ENCODE data around the gene KARS1.

The KARS1 gene

DNA sequence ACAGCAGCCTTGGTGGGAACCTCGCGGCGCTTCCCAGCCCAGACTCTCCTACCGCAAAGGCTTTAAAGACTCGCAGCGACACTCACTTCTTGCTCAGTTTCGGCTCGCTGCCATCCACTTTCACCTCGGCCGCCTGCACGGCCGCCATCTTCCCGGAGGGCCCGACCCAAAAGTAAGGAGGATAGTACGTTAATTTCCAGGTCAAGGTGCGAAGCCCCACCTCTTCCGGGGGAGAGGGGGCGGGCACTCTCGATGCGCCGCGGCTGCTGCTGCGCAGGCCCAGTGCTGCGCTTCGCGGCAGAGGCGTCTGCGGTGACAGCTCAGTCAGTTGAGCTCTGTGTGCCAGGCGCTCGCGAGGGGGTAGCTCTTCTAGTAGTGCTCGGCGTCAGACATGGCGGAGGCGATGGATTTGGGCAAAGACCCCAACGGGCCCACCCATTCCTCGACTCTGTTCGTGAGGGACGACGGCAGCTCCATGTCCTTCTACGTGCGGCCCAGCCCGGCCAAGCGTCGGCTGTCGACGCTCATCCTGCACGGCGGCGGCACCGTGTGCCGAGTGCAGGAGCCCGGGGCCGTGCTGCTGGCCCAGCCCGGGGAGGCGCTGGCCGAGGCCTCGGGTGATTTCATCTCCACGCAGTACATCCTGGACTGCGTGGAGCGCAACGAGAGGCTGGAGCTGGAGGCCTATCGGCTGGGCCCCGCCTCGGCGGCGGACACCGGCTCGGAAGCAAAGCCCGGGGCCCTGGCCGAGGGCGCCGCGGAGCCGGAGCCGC lies at the start of gene KARS1, which contains the start of gene TERF2IP:
TSS of gene KARS1 (minus strand) at position 174 of the 773 bp plus-strand sequence. CDS start at position 148, 26 bp downstream.
TSS of gene TERF2IP (plus strand) at position 282 of the 773 bp plus-strand sequence. CDS start at position 392, 110 bp downstream.
- DNase-seq = peak; percentile 92

DNA sequence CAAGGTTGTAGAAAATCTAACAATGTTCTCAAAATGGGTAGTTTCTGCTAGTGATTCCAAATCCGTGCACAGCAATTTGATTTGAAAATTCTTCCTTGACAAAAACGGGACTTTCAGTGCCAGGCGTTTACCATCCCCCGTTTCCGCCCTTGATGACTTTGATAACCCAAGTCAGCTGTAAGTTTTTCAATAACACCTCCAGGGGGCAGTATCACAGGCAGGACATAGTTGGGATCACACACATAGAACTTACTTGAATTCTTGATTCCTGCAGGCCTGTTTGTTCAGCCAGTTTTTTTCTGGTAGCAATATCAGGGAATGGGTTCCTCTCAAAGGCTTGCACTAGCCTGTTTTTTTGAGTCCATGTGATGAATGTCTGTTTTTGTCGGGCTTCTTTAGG lies 48.2 kb upstream of the KARS1 start:
- no peak for DNase-seq

DNA sequence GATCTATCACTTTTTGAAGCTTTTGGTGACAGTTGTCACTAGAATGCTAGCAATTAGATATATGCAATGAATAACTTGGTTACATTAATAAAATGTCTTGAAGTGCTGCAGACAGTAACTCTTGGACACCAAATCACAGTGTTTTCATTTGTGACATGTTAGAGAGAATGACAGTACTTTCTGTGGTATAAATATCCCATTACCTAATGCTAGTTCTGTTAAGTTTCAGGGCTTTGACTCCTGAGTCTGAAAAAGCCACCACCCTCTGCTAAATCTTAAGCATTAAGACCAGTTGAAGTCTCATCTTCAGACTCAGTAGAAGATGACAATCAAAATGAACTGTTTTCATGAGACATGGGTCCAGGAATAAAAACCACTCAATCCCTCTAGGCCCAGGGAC lies 39.9 kb upstream of the KARS1 start:
- no peak for DNase-seq

DNA sequence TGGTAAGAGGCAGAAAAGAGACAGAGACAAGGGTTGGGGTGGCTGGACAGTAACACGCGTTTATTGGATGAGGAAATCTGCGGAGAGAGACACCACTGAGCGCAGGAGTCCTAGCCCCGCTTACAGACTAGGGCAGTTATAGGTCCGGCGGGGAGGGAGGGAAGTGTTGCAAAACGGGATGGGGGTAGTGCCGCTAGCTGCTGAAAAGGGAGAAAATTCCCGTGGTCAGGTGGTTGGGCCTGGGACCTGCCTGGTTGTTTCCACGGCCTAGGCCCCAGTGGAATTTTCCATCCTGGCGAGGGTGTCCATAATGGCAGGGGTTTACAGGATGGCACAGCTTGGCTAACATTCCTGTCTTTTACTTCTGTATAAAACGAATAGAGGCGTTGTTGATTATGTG lies 34.8 kb upstream of the KARS1 start:
- DNase-seq = no peak

DNA sequence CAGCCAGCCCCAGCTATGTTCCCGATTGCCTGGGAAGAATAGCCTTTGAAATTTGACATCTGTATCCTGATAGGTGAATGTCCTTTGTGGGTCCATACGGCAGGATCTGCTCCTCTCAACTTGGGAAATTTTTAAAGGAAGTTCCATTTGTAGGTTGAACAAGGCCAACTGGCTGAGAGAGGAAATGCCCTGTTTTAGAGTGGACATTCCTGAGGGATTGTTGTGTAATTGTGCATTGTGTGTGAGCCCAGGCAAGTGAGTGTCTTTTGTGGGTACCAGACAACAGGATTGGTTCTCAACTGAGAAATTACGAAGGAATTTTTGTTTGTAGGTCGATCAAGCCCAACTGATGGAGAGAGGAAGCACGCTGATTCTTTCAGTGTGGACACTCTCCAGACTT lies 31.9 kb upstream of the KARS1 start:
- DNase-seq = no peak

DNA sequence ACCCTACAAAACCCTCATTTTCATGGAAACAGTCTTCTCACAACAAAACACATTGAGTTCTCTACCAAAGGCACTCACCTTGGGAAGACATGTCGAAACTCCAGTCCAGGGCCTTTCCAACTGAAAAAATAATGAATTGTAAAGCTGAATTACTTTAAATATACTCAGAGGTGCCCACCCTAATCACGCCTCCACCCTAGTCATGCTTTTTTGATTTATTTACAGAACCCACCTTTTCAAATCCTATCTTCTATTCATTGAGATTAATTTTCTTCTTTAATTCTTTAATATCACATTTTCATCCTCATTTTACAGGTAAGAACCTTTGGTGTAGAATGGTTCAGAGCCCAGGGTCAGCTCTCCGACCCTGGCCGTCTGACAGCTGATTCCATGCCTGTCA lies 29.4 kb upstream of the KARS1 start, which contains the start of gene CPHXL2:
TSS of gene CPHXL2 (minus strand) at position 101 of the 400 bp plus-strand sequence. CDS start at position 91, 10 bp downstream.
- no peak for DNase-seq

DNA sequence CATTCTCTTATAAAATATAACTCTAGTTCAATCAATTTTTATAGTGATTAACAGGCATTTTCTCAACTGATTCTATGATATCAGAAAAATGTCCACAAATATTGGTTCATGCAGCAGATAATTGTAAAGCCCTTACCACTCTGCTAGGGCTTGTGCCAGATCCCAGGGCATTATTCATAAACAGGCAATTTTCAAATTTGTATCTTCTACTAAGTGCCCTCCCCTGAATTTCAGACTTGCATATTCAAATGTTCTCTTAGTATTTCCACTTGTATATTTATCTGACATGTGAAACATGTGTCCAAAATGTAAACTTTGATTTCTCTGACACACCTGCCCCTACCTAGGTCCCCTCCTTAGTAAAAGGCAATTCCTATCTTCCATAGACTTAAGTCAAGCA lies 20.0 kb upstream of the KARS1 start:
- no peak for DNase-seq

DNA sequence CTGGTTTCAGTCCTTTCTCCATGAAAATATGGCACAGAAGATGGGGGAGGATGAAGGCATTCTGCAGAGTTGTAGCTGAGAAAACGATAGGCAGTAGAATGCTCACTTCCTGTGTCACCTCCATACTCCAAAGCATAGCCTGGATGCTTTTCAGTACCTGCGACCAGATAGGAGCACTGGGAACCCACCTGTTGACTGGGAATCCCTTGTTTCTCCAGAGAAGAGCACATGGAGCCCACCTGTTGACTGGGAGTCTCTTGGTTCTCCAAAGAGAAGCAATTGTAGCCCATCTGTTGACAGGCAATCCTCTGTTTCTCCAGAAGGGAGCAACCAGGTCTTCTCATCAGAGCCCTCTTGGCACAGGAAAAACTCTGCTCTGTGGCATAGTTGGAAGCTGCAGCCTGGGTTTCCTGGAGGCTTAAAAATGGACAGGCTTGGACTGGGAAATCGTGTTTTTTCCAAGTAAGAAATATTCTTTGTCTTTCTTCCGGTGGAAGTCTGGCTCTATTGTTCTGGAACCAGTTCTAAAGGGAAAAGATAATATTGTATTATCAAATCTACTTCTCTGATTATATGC lies 13.3 kb upstream of the KARS1 start:
- no peak for DNase-seq

DNA sequence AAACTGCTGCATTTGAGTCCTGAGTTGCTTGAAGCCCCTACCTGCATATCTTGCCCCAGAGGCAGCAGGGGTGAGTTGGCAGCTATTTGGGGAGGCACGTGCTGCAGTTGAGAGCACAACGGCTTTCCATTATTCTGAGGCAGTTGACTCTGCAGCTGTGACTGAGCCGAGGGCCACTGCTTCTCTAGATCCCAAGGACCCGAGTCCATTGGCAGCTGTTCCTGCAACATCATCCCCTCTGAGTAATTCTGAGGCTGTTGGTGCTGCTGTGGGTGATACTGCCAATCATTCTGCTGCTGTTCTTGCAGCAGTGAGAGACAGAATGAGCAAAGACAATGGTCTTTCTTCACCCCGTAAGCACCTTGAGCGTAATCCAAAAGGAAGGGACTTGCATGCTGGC lies 12.9 kb upstream of the KARS1 start:
- DNase-seq = no peak

DNA sequence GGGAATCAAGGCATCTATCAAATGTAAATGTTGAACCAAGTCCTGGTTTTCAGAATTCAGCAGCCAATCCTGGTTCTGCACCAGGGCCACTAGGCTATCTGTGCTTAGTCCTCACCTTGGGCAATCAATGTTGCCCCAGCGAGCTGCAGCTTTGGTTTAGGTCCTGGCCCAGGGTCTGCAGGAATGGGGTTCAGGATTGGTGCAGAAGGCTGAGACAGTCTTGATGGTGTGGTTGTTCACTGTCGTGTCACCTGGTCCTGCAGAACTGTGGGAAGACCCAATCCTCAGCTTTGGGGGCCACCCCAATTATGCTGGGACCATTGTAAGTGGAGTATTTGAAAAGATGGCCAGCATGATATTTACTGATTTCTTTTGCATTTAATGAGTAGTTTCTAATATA lies 10.7 kb upstream of the KARS1 start:
- DNase-seq = no peak

DNA sequence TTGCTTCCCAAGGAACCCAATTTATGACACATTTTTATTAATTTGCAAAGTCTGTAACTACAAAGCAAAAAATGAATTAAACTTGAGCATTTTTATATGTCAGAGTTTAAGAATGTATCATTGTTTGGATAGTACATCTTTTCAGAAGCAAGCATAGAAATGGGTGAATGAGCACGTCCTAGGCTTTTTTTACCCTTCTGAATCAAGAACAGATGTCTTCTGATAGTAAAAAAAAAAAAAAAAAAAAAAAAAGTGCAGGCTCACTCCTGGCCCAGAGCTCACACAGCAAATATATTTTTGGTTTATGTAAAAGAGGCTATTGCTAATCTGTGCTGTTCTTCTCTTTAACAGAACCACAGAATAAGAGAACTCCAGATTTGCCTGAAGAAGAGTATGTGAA lies 6.5 kb upstream of the KARS1 start:
- DNase-seq = no peak

DNA sequence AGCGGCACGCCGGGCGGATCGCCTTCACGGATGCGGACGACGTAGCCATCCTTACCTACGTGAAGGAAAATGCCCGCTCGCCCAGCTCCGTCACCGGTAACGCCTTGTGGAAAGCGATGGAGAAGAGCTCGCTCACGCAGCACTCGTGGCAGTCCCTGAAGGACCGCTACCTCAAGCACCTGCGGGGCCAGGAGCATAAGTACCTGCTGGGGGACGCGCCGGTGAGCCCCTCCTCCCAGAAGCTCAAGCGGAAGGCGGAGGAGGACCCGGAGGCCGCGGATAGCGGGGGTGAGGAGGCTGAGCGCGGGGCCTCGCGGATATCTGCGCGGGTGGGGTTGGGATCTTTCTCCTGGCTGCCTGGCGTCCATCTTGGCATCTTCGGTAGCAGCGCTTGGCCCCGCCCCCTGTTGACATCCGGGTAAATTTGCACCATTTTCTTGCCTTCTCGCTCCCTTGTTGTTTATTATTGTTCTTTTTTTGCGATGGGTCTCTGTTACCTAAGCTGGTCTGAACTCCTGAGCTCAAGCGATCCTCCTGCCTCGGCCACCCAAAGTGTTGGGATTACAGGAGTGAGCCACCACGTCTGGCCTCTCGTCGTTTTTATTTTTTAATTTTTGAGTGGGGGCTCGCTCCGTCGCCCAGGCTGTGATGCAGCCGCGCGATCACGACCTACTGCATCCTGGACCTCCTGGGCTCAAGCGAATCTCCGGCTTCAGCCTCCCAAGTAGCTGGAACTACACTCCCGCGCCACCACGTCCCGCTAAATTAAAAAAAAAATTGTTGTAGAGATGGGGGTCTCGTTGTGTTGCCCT lies 1.0 kb upstream of the KARS1 start:
- DNase-seq = peak; percentile 84

DNA sequence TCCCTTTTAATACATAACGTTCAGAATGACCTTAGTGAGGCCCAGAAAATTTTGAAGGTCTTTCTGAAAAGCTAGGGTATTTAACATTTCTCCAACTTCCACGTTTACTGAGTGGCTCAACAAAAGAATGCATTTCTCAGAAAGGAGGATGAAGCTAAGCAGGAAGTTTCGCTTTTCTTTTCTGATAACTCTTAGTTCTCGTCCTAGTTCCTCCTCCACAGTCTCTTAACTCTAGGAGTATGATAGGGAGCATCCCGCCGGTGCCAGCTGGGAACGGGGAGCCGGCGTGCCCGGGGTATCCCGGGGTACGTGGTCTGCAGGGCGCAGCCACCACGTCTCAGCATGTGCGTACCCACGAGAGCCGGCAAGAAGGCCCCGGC lies 363 bp downstream of the KARS1 start:
- peak; percentile 18 for DNase-seq

DNA sequence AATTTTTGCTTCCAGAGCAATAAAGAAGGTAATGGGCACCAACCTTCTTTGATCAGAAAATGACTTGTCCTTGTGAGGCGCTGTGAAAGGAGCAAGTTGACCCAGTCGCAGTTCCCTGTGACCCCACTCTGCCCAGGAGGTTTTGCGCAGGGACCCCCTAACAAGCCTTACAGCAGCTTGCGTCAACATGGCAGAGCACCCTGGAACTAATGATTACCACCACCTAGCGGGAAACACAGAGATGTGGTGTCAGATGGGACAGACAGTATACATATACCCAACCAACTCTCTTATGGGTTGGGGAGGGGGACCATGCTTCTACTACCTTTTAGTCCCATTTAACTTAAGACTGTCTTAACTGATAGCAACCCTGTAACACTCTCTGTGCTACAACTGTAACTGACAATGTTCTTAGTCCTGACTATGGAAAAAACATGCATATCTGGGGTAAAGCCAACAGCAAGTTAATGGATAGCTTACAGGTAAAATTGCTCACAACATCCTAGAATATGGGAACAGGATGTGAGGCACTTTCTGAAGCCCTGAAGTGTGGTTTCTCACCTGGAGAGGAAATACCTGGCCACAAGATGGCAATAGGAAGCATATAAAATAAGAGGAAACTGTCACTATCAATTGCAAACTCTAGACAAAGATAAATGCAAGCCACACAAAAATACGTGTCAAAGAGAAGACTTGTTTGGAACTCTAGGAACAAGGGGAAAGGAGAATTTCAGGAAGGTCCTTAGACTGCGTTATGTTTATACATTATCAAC lies 3.0 kb downstream of the KARS1 start:
- DNase-seq = no peak

DNA sequence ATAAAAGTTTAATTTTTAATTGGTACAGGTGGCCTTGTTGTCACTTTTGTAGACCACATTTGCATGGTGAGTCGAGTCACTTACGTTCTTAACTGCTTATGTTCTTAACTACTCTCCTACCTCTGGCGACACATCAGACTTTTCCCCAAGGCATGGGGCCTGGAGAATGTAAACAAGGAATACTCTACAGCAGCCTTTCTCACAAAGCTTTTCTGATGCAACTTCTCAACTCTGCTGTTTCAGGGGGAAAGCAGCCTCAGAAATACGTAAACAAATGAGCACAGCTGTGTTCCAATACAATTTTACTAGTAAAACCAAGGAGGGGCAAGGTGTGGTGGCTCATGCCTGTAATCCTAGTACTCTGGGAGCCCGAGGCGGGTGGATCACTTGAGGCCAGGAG lies 6.9 kb downstream of the KARS1 start:
- DNase-seq = no peak

DNA sequence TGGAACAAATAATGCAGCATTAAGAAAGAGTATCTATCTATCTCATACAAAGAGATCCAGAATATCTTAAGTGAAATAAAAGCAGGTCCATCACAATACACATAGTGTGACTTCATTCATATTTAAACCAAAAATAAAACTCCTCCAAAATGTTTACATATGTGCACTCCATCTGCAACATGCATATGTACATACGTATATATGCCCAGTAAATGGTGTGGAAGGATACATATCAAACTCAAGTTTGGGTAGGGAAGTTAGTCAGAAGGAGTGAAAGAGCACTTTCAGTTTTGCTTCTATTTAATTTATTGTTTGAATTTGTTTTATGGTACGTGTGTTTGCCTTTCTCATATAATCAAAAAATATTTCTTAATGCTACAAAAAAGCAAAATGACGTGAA lies 12.4 kb downstream of the KARS1 start:
- no peak for DNase-seq

DNA sequence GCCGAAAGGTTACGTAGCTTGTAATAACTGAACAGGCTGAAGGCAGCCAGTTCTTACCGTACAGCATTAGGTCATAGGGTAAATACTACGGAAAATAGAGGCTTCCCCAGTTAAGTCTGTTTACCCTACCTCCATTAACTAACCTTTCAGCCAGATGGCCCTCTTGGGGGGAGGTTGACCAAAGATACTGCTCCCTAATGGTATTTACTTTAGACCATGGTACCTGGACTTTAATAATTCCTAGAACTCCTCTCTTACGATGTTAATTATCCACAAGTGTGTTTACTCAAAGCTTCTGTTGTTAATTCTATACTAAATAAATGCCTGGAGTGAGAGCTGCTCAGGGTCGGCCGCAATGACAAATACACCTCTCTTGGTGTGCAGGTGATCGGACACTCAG lies 14.6 kb downstream of the KARS1 start:
- DNase-seq = no peak

DNA sequence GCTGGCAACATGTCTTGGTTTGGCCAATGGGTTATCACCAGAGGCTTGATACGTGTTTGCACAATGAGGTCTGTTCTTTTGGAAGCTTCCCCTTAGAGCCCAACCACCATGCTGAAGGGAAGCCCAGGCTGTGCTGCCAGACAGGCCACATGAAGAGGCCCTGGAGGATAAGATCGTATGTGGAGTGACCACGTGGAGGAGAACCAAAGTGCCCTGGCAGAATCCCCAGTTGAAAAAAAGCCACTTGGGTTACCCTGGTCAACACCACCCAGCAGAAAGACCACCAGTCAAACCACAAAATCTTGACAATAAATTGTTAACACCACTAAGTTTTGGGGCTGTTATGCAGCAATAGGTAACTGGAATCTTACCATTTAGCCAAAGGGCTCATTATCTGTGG lies 17.4 kb downstream of the KARS1 start:
- DNase-seq = no peak

DNA sequence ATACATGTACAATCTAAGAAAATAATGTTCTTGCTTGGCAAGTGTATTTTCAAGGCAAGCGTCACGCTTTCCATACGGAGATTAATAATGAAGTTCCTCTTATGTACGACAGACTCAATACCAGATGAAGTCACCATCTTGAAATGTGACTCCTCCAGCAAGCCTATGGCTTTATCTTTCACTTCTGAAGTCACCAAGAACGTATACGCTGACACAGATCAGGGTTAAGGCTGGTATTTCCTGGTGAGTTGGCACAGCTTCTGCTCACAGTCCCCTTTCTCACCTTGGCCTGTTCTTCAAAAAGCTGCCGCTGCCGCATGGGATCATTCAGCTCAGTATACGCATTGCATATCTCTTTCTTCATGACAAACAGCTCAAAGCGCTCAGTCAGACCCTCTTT lies 18.3 kb downstream of the KARS1 start:
- DNase-seq = no peak

DNA sequence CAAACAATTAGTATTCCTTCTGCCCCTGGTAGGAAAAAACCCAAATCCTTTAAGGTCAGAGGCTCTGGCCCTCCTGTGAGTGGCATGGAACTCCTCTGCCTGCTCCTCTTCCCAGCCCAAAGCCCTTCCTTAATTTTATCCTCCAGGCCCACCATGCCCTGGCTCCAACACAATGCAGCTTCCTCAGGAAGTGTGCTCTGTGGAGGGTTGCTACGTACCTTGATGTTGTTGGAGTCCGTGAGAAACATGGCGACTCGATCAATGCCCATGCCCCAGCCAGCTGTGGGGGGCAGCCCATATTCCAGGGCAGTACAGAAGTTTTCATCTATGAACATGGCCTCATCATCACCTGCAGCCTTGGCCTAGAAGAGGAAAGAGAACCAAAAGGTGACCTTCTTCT lies 19.1 kb downstream of the KARS1 start:
- DNase-seq = no peak

DNA sequence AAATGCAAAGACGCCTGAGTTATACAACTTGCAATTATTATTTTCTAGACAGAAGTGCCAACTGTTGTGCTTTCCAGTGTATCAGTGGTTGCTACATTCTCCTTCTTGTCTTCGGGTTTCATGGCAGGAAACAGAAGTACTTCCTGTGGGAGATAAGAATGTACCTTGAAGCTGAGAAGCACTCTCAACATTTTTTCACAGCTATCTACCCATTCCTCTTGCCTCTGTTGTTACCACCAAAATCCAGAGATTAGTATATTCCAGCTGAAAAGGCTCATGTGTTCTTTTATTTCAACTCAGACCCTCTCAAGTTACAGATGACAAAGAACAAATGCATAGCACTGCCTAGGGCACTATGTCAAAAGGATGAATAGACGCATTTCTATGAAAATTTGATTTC lies 19.6 kb downstream of the KARS1 start:
- DNase-seq = no peak

DNA sequence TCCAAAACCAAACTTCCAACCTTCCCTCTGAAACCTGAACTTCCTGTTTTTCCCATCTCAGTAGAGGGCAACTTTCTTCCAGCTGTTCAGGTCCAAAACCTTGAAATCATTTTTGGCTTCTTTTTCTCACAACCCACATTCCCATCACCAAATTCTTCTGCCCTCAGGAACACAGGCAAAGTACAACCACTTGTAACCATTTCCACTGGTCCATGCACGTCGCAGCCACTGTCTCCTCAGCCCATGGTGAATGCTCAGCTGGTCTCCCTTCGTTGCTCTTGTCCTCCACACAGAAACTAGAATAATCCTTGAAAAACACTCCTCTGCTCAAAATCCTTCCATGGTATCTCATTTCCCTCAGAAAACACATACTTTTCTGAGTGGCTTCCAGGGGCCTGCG lies 20.7 kb downstream of the KARS1 start:
- DNase-seq = no peak

DNA sequence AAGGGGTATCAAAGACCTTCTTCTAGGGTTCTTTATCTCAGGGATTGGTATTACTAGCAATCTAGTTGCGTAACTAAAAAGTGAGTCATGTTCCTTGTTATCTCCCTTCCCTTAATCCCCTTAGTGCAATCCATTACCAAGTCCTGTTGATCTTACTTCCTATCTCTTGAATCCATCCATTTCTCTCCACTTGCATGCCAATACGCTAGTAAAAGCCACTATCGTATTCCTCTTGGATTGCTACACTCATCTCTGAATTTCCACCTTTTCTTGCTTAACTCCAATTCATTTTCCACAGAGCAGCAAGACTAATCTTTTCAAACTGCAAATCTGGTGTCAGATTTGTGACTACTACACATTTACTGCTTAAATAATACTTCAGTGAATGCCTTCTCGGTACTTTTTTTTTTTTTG lies 22.5 kb downstream of the KARS1 start:
- DNase-seq = no peak
